Breast epithelium (tissue), 3 donors: ENCODE data around the gene BNIP3.

Source experiments
- CTCF ChIP-seq, 3 donors: fragments of 450-650 bp; IDR thresholded peaks; one replicate each; pipeline ENCODE4 v1.5.1; 2016 to 2017; ENCODE audit warnings: antibody characterized with exemption in 3 of 3, mild to moderate bottlenecking in 3 of 3, moderate library complexity in 3 of 3
- POLR2A ChIP-seq: fragments of 450-650 bp; IDR thresholded peaks from one replicate; pipeline ENCODE4 v1.6.1; 2016; ENCODE audit warnings: antibody characterized with exemption, mild to moderate bottlenecking, moderate library complexity
- POLR2AphosphoS5 ChIP-seq, 3 donors: sonication (generic); formaldehyde crosslinking; IDR thresholded peaks; one replicate each; pipeline ENCODE4 v1.6.1; 2017; ENCODE audit warnings: antibody characterized with exemption in 3 of 3

- TF ChIP-seq POLR2AphosphoS5 (IDR thresholded peaks at IDR 0.05) (no peak), CTCF (IDR thresholded peaks at IDR 0.05) (no peak), POLR2A (no peak)
Measured at GRCh38 chr10:131980761-131981428, 828 bp downstream of the BNIP3 start.
